Peyer's patch (tissue), 4 donors: ENCODE data around the gene RAP1A.

Experiments
- CTCF ChIP-seq, 6 experiments: fragments of 450-650 bp in 4 of 6; fragments of 200-600 bp in 2 of 6; sonication (generic) in 1 of 6; IDR thresholded peaks; one replicate each; pipeline ENCODE4 v1.5.1; 2017 to 2019; ENCODE audit warnings: antibody characterized with exemption in 6 of 6, mild to moderate bottlenecking in 3 of 6, moderate library complexity in 1 of 6
- POLR2A ChIP-seq, 2 donors: fragments of 450-650 bp; IDR thresholded peaks; one replicate each; pipeline ENCODE4 v1.5.1; 2017; ENCODE audit warnings: antibody characterized with exemption in 2 of 2, mild to moderate bottlenecking in 2 of 2, moderate library complexity in 2 of 2

DNA sequence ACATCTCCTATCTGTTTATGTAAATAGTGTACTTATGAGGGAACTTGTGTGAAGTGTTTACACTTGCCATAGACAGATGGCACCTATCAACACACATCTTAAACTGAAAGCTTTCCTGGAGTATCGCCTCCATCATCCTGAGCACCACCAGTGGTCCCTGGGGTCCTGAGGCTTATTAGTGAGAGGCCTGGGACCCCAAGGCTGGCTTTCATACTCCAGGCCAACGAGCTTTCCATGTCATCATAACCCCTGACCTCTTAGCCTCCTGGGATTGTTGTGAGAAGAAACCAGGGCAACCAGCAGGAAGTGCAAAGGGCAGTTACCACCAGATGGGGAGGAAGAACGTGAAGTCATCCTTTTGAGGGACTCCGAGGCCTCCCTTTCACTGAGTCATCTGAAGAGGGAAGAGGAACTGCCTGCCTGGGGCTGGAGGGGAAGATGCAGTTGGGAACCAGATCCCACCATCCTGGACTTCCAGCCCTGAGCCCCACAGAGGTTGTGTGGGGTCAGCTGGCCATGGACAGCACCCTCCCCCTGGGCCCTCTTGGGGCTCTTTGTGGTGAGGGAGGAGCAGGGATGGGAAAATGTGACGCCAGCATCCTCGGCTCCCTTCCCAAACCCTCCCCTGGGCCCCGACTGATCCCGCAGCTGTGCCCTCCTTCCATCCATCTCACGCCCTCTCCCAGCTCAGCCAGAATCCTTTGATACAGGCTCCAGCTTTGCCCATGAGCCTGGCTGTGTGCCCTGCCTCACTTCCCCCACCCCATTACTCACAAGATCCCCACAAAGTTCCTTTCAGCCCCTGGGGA, 113.8 kb downstream of the RAP1A start:
- TF ChIP-seq CTCF (IDR thresholded peaks at IDR 0.05) (no peak), POLR2A (IDR thresholded peaks at IDR 0.05) (no peak)
